ENCODE measurements around the gene EPS15. TPM values are rescaled to one million over a fixed set of nuclear protein-coding genes. Genes with fewer than 3 reads are reported as not detected.
"Not testable (repeated sequence)": the region's sequence is repeated elsewhere in the genome, so short reads cannot be mapped to it uniquely, and the experiment has no call there.

EPS15 gene
- total RNA-seq, 1 donor from 2014 or later, result 66.1 TPM

DNA sequence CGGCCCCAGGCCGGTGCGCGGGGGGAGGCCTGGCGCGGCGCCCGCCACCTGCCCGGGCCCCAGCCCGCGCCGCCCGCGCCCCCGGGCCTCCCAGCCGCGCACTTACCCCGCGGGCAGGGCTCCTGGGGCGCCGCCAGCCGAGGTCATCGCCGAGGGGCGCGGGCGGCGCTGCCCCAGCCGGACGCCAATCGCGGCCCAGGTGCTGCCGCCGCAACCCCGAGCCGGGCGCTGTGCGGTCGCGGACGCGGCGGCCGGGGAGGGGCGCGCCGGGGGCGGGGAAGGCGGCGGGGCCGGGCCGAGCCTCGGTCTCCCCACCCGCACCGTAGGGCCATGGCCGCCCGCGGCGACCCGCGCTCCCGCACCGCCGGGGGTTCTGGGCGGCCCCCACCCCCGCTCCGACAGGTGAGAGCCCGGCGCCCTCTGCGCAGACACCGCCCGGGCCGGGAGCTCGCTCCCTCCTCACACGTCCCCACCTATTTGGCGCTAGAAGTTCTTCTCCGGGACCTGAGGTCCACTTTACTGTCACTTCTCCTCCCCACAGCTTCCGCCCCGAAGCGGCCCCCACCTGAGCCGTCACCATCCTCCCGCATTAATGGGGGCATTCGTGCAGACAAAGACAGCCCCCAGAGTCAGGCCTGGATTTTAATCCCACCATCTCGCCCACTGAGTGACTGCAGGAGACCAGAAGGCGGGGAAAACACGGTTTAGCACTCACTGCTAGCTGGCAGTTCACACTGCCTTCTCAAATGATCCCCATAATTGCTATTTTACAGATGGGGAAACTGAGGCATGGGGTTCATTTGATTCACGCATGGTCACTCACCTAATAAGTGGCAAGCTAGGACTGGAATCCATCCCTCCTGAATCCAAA is 188.5 kb downstream of the EPS15 start, which contains the start of gene TTC39A:
Gene TTC39A, minus strand, starts transcription at position 232 of the 871 bp plus-strand sequence. Its CDS starts 85 bp downstream, at position 147.
- no peak for ATAC-seq
- intact Hi-C loops (cut with DNase I), result no loop called here
- no peak for DNase-seq (ENCODE audit: missing footprints)

DNA sequence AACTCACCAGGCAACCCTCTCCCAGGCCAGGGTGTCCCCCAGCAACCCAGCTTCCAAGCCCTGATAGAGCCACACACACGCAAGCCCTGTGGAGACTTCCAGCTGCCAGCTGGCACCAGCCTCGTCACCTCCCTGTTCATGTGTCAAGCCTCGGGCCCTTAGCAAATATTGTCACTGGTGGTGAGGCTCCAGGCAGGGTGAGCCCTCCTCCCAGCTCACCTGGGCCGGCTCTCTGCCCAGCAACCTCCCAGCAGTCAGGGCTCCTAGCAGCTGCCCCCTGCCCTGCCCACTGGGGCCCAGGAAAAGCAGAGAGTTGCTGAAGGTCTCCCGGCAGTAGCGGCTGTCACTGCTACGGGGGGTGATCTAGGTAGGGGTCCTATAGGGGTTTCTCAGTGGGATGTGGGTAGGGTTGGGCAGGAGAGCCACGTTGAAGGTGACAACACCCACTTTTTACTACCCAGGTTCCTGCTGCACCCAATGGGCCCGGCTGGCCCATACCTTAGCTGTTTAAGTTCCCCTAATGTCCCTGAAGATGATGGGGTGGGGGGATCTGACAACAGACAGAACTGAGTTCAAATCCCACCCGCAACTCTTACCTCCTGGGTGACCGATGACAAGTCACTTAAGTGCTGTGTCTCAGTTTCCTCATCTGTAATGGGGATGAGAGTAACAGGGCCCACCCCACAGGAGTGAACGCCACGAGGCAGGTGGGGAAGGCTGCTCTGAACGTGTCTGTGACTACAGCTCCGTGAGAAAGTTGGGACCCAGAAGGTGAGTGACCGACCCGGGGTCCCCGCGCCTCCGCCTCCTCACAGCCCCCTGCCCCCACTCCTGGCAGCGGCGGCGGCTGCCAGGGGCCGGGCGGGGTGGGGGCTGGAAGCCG is 189.4 kb downstream of the EPS15 start:
- intact Hi-C loops (cut with DNase I), result no loop called here
- ATAC-seq, result peak; percentile 78
- peak; percentile 78 for DNase-seq (ENCODE audit: missing footprints)

DNA sequence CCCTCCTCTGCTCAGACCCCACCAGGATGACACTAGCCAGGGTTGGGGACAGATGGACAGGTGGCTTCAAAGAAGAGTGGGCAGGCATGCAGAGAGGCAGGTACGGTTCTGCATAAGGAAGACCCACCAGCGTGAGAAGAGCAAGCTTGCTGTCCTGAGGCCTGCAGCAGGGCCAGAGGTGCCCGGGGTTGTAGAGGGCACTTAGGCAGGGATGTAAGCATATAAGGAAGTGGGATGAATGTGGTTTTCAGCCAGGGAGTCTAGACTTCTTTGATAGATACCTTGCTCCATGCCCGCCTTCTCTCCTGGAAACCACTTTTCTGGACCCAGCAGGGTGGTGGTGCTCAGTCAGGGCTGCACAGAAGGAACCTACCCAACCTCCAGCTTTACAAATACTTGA is 190.1 kb downstream of the EPS15 start:
- no peak for ATAC-seq
- DNase-seq (ENCODE audit: missing footprints), result no peak
- intact Hi-C loops (cut with DNase I), result no loop called here

DNA sequence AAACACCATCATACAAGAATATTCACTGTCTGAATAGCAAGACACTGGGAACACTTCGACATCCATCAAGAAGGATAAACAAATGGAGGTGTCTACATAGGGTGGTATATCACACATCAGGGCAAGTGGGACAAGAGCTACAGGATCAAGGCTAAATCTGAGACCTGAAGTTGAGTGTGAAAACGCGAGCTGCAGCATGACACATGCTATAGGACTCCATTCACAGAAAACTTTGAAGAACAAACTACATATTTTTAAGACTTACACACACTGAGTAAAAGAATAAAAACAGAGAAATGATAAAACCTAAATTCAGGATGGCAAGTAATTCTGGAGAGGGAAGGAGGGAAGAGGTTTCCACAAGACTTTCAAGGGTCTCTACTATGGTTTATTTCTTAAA is 190.8 kb downstream of the EPS15 start:
- no peak for ATAC-seq
- intact Hi-C loops (cut with DNase I), result no loop called here

DNA sequence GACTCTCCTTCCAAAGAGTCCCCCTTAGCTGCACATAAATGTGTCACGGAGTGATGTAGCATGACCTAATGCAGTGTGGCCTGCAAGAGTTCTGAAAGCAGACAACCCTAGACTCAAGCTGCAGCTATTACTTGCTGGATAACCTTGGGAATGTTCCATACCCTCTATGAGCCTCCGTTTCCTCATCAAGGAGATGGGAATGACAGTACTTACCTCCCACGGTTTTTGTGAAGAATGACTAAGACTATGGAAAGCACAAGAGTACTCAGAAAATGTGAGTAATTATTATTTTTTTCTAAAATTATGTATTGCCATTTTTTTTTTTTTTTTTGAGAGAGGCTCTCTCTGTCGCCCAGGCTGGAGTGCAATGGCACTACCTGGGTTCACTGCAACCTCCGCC is 191.7 kb downstream of the EPS15 start:
- intact Hi-C loops (cut with DNase I), result no loop called here

More for the DNA sequence above, 190.8 kb downstream of the EPS15 start:
- no peak for DNase-seq (ENCODE audit: missing footprints)

DNA sequence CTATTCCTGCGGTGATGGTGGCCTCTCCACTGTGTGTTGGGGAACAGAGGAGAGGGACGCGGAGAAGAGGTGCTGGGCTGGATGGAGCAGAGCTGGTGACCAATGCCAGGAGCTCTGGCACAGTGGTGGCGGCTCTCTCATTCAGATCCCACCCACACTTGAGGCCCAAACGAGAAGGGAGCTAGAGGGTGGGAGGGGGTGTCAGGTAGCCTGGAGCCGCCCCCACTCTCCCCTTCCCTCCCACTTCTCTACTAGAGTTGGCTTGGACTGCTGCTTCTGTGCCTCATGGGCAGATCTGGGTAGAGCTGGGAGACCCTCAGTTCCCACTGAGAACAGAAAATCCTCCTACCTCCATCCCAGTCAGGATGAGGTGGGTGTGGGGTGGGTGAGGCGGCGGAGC is 192.2 kb downstream of the EPS15 start:
- no peak for DNase-seq (ENCODE audit: missing footprints)
- no peak for ATAC-seq
- intact Hi-C loops (cut with DNase I), result no loop called here

More for the DNA sequence above, 191.7 kb downstream of the EPS15 start:
- ATAC-seq (no peak), DNase-seq (ENCODE audit: missing footprints) (no peak)

DNA sequence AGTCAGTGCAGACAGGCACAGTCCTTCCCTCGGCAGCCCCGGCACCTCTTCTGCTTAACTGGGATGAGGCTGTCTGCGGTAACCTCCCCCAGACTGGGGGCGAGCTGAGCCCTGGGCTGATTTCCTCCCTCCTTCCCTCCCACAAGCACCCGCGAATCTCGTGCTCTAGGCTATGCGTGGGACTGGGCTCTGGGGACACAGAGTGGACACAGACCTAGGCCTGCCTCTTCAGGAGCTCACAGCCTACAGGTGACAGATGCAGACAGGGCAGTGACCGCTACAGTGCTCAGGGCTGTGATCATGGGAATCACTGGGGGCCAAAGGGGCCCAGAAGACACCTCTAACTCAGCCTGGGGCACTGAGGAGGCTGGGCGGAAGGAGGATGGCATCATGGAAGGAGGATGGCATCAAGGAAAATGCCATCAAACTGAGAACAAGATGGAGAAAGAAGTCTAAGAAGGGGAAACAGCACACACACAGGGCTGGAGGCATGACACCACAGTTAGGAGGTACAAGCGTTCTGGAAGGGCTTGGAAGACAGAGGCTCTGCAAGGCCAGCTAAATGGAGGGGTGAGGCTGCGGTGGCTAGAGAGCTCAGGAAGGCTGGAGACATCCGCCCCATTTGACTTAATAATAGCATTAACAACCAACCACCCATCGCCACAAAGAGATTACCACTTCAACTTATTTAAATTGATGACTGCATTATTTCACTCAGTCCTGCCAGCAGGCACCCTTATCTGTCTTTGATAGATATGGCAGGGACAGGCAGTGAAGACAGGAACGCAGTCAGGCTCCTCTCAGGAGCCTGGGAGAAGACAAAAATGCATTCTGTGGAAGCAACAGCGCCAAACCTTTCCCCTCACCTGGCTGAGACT is 192.9 kb downstream of the EPS15 start:
- intact Hi-C loops (cut with DNase I), result no loop called here
- DNase-seq (ENCODE audit: missing footprints), result no peak
- ATAC-seq, result peak; percentile 40

DNA sequence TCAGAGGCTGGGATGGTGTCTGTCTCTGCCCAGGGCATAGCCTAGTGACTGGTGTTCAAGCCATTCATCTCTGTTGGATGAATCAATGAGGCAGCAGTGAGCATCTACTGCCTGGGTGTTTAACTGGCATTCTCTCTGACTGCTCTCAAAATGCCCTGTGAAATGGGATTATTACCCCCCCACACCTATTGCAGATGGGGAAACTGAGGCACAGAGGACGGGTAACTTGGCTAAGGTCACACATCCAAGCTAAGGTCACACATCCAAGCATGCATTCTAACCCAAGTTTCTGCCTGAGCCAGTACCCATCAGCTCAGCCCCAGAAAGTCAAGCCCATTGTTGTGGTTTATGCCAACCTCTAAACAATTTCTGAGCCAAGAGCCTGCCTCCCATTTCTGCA is 193.7 kb downstream of the EPS15 start:
- intact Hi-C loops (cut with DNase I), result no loop called here
- ATAC-seq (no peak), DNase-seq (ENCODE audit: missing footprints) (no peak)

DNA sequence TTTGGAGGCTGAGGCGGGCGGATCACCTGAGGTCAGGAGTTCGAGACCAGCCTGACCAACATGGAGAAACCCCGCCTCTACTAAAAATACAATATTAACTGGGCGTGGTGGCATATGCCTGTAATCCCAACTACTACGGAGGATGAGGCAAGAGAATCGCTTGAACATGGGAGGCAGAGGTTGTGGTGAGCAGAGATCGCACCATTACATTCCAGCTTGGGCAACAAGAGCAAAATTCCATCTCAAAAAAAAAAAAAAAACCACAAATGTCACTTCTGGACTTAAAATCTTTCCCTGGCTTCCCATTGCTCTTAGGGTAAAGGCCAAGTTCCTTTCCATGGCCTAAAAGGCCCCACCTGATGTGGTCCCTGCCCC is 194.1 kb downstream of the EPS15 start:
- DNase-seq (ENCODE audit: missing footprints); intact Hi-C loops (cut with DNase I): not testable (repeated sequence)

DNA sequence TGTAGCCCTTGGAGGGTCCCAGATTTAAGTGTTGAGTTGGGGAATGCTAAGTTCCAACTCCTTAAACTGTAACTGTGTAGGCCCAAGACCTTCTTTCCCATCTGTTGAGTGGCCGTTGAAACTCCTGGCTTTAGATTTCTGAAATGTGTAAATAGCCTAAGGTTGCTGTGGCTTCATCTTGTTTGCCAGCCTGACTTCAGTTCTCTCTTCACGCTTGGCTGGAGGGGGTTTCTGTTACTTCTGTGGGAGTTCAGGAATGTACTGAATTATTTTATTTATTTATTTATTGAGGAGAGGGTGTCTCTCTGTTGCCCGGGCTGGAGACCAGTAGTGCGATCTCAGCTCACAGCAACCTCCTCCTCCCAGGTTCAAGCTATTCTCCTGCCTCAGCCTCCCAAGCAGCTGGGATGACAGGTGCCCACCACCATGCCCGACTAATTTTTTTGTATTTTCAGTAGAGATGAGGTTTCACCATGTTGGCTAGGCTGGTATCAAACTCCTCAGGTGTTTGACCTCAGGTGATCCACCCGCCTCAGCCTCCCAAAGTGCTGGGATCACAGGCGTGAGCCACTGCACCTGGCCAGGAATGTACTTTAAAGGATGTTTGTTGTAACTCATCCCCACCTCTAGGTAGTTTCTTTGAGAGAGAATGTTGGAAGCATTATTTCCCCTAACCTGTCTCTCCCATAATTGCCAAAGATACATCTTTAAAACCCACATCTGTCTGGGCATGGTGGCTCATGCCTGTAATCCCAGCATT is 194.6 kb downstream of the EPS15 start:
- ATAC-seq (no peak), DNase-seq (ENCODE audit: missing footprints) (no peak)
- intact Hi-C loops (cut with DNase I), result no loop called here

More for the DNA sequence above, 194.1 kb downstream of the EPS15 start:
- ATAC-seq, result not testable (repeated sequence)

DNA sequence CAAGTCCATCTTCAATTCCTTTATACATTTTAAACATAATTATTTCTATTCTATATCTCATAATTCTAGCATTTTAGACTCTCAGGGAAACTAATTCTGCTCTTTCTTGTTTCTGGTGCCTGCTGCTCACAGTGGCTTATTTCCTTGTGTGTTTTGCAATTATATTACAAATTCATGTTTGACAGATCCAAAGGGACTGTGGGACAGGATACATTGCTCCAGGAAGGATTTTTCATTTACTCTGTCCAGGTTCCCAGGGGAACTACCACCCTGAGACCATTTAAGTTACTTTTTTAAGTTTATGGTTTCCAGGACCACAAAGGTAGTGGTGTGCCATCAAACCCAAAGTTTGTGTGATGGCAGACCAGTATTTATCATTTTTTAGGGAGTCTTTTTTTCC is 195.3 kb downstream of the EPS15 start:
- DNase-seq (ENCODE audit: missing footprints), result no peak
- ATAC-seq, result no peak
- intact Hi-C loops (cut with DNase I), result no loop called here

DNA sequence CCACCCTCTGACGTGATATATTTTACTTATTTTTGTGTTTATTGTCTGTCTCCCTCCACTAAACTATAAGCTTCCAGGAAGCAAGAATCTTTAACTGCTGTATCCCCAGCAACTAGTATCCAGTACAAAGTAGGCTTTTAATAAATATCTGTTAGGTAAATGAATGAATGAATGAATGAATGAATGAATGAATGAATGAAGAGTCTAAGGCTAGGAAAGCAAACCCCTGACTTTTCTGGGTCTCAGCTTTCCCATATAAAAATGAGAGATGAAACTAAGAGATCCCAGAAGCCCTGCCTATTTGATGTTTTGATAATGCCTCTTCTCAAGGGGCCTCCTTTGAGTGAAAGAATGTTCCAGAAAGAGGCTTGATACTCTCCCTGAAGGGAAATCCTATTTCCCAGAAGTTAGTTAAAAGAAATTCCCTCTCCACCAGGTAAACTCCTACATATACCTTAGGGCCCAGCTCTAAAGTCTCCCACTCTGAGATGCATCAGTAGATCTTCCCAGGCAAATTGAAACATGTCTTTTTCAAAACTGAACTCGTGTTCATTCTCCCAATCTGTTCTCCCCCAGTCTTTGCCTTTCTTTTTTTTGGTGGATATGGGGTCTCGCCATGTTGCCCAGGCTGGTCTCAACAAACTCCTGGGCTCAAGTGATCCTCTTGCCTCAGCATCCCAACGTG is 196.5 kb downstream of the EPS15 start:
- DNase-seq (ENCODE audit: missing footprints) (no peak), ATAC-seq (no peak)
- intact Hi-C loops (cut with DNase I), result no loop called here

DNA sequence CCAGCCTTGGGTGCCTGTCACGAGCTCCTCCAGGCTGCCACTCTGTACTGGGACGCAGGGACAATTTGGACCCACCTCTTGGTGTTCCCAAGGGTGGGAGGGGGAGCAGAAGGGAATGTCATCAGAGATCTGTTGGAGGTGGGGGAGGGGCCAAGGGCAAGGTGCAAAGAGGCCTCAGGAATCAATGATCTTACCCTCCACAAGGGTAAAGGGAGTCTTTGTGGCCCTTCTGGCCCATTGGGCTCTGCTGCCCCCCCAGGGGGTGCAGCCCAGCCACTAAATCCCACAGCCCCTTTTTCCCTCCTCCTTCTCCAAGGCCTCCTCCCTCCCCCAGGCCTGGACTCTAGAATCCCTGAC is 197.2 kb downstream of the EPS15 start:
- ATAC-seq (no peak), DNase-seq (ENCODE audit: missing footprints) (no peak)
- intact Hi-C loops (cut with DNase I), result no loop called here

DNA sequence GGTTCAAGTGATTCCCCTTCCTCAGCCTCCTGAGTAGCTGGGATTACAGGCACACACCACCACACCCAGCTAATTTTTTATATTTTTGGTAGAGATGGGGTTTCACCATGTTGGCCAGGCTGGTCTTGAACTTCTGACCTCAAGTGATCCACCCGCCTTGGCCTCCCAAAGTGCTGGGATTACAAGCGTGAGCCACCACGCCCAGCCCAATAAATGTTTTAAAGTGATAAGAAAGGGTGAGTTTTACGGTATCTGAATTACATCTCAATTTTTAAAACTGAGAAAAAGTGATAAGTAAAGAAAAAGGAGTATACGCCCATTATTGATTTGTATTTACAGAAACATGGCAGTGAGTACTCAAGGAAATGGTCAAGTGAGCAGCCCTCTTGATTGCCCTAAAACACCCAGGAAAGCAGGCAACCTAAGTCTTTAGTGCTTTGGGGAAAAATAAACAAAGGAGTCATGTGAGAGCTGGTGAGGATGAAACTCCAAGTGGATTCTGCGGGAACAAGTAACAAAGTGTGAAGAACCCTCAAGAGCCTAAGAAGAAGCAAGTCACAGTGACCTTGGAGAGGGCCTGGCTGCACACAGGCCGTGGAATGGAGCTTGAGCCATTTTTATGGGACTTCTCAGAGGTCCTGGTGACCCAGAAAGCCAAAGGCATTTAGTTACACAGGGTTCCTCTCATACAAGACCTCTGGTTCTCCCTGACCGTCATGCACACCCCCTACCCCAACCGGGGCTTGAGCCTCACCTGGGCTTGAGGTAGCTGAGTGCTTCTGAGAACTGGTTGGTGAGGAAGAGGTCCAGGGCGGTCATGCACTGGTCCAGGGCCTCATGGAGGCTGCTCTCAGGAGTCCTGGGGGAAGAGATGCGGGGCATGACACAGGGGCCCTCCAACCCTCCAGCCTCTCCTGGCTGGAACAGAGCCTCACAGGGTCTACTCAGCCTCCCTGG is 197.8 kb downstream of the EPS15 start:
- intact Hi-C loops (cut with DNase I), result no loop called here
- no peak for ATAC-seq

DNA sequence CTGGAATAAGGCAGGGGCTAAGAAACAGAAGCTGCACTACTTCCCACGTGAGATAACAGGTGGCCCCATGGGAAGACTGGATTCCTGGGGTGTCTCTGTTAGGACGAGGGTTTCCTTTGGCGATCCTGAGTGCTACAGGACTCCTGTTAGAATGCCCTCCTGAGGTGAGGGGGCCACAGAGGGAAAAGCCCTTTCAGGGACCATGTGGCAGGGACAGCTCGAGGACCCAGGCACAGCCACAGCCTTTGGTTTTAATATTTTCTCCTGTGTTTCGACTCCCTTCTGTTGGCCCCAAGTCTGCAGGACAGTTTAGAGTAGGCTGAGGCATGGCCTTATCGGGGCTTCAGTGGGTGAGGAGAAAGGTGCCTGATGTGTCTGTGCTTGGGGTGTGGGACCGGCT is 201.3 kb downstream of the EPS15 start:
- intact Hi-C loops (cut with DNase I), result no loop called here
- ATAC-seq, result no peak
- no peak for DNase-seq (ENCODE audit: missing footprints)

More for the DNA sequence above, 197.8 kb downstream of the EPS15 start:
- DNase-seq (ENCODE audit: missing footprints), result no peak

DNA sequence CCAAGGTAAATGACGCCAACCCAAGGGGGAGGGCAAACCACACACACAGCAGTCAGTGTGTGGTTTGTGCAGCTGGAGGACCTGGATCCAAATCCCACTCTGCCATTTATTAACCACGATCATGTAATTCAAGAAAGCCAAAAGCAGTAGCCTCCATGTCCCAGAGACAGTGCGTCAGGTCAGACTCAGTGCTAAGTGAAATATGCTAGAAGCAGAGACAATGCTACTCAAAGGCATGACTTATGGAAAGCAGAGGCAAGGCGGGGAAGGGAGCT is 202.3 kb downstream of the EPS15 start:
- ATAC-seq (no peak), DNase-seq (ENCODE audit: missing footprints) (no peak)
- intact Hi-C loops (cut with DNase I), result no loop called here
